ENCODE data around the gene SIPA1L3.

GRCh38 chr19:38073841-38074685, 167.1 kb downstream of the SIPA1L3 start:
- TF ChIP-seq POLR2A (IDR thresholded peaks at IDR 0.05; ENCODE audit: extremely low read depth, insufficient read length) (no peak), MAX (IDR thresholded peaks at IDR 0.05; ENCODE audit: low read depth, low read length) (no peak), MYC (IDR thresholded peaks at IDR 0.05; ENCODE audit: low read depth, low read length) (no peak)
- TF ChIP-seq, protein P1, sequence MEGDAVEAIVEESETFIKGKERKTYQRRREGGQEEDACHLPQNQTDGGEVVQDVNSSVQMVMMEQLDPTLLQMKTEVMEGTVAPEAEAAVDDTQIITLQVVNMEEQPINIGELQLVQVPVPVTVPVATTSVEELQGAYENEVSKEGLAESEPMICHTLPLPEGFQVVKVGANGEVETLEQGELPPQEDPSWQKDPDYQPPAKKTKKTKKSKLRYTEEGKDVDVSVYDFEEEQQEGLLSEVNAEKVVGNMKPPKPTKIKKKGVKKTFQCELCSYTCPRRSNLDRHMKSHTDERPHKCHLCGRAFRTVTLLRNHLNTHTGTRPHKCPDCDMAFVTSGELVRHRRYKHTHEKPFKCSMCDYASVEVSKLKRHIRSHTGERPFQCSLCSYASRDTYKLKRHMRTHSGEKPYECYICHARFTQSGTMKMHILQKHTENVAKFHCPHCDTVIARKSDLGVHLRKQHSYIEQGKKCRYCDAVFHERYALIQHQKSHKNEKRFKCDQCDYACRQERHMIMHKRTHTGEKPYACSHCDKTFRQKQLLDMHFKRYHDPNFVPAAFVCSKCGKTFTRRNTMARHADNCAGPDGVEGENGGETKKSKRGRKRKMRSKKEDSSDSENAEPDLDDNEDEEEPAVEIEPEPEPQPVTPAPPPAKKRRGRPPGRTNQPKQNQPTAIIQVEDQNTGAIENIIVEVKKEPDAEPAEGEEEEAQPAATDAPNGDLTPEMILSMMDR (IDR thresholded peaks at IDR 0.05; ENCODE audit: low read depth, low read length): no peak

All from NB4 (cell line).